ENCODE measurements around the gene ESYT1.

Gene ESYT1, protein sequence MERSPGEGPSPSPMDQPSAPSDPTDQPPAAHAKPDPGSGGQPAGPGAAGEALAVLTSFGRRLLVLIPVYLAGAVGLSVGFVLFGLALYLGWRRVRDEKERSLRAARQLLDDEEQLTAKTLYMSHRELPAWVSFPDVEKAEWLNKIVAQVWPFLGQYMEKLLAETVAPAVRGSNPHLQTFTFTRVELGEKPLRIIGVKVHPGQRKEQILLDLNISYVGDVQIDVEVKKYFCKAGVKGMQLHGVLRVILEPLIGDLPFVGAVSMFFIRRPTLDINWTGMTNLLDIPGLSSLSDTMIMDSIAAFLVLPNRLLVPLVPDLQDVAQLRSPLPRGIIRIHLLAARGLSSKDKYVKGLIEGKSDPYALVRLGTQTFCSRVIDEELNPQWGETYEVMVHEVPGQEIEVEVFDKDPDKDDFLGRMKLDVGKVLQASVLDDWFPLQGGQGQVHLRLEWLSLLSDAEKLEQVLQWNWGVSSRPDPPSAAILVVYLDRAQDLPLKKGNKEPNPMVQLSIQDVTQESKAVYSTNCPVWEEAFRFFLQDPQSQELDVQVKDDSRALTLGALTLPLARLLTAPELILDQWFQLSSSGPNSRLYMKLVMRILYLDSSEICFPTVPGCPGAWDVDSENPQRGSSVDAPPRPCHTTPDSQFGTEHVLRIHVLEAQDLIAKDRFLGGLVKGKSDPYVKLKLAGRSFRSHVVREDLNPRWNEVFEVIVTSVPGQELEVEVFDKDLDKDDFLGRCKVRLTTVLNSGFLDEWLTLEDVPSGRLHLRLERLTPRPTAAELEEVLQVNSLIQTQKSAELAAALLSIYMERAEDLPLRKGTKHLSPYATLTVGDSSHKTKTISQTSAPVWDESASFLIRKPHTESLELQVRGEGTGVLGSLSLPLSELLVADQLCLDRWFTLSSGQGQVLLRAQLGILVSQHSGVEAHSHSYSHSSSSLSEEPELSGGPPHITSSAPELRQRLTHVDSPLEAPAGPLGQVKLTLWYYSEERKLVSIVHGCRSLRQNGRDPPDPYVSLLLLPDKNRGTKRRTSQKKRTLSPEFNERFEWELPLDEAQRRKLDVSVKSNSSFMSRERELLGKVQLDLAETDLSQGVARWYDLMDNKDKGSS

DNA sequence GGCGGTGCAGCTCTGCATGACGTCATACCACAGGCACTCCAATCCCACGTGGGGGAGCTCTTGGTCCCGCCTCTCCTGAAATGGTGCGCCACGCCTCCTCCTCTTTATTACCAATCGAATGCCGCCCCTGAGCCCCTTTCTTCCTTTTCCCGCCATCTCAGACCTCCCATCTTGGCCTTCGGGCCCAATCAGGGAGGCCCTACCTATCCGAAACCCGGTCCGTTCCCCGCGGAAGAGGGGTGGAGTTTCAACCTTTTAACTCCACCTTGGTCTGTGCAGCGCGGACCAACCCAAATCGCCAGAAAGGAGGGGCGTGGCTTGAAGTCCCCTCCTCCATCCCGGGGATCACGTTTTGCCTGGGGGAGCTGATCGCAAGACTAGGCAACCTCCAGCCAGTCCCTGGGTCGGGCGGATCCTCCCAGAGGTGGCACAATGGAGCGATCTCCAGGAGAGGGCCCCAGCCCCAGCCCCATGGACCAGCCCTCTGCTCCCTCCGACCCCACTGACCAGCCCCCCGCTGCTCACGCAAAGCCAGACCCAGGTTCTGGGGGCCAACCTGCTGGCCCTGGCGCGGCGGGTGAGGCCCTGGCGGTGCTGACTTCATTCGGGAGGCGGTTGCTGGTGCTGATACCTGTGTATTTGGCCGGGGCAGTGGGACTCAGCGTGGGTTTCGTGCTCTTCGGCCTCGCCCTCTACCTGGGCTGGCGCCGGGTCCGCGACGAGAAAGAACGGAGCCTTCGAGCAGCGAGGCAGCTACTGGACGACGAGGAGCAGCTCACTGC is at the start of gene ESYT1:
Gene ESYT1, plus strand, starts transcription at position 380 of the 782 bp plus-strand sequence. Its CDS starts 53 bp downstream, at position 433.
- DNase-seq, result peak; percentile 100
- in situ Hi-C loops (cut with HindIII; ENCODE audit: low pct_ligation_motif_present, low pct_unique_long_range_greater_than_20kb, low sequenced_read_pairs), result no loop called here

DNA sequence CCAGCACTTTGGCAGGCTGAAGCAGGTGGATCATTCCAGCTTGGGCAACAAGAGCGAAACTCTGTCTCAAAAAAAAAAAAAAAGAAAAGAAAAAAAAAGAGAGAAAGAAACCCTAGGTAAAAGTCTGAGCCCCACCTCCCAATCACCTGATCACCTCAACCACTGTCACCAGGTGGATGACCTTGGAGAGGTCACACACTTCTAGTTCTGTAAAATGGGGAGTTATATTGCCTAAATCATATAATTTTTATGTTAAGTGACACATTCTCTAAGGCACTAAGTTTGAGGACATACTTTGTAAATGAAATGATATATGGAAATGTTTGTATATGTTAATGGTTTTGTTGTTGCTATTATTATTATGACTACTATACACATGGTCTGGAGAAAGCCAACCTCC is 49.6 kb upstream of the ESYT1 start:
- in situ Hi-C loops (cut with HindIII; ENCODE audit: low pct_ligation_motif_present, low pct_unique_long_range_greater_than_20kb, low sequenced_read_pairs), result no loop called here
- no peak for DNase-seq

DNA sequence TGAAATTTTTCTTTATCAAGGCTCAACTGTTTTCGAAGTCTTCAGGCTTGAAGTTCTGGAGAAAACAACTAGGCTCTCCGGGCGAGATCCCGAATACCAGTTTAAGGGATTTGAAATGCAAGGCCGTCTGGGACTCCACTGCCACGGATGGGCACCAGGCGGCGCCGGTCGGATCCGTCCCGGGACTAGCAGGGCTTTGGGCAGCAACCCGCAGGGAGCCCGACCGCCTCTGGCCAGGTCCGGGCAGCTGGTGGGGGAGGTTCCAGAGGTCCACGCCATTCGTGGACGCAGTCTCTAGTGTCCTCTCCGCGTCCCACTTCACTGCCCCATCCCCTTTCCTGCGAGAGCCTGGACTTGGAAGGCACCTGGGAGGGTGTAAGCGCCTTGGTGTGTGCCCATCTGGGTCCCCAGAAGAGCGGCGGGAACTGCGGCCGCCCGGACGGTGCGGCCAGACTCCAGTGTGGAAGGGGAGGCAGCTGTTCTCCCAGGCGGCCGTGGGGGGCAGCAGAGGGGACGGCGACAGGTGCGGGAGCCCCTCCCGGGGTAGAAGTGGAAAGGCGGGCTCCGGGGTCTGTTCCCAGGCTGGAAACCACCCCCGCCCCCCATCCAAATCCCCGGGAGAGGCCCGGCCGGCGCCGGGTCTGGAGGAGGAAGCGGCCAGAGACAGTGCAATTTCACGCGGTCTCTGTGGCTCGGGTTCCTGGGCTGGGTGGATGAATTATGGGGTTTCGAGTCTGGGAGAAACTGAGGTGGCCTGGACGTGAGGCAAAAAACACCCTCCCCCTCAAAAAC is 48.9 kb upstream of the ESYT1 start:
- peak; percentile 95 for DNase-seq

DNA sequence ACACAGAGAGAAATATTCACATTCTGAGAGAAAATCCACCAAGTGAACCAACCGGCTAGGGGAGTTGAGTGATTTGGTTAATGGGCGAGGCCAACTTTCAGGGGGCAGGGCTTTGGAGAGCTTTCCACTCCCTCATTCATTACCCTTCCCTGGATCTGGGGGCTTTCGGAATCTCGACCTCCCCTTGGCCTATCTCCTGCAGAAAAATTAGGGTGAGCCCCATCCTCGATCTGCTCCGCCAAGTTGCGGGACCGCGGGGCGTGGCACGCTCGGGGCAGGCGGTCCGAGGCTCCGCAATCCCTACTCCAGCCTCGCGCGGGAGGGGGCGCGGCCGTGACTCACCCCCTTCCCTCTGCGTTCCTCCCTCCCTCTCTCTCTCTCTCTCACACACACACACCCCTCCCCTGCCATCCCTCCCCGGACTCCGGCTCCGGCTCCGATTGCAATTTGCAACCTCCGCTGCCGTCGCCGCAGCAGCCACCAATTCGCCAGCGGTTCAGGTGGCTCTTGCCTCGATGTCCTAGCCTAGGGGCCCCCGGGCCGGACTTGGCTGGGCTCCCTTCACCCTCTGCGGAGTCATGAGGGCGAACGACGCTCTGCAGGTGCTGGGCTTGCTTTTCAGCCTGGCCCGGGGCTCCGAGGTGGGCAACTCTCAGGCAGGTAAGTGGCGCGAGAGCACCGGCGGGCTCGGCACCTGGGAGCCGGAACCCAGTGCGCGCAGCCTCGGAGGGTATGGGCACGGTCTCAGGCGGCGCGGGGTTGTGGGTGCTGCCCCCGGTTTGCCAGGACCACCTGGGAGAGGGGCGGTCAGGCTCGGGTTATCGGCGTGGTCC is 48.1 kb upstream of the ESYT1 start, which contains the start of gene ERBB3:
Gene ERBB3, plus strand, starts transcription at position 443 of the 833 bp plus-strand sequence. Its CDS starts 136 bp downstream, at position 579.
- peak; percentile 91 for DNase-seq
- in situ Hi-C loops (cut with HindIII; ENCODE audit: low pct_ligation_motif_present, low pct_unique_long_range_greater_than_20kb, low sequenced_read_pairs), result no loop called here

More for the DNA sequence above, 48.9 kb upstream of the ESYT1 start:
- in situ Hi-C loops (cut with HindIII; ENCODE audit: low pct_ligation_motif_present, low pct_unique_long_range_greater_than_20kb, low sequenced_read_pairs), result no loop called here

DNA sequence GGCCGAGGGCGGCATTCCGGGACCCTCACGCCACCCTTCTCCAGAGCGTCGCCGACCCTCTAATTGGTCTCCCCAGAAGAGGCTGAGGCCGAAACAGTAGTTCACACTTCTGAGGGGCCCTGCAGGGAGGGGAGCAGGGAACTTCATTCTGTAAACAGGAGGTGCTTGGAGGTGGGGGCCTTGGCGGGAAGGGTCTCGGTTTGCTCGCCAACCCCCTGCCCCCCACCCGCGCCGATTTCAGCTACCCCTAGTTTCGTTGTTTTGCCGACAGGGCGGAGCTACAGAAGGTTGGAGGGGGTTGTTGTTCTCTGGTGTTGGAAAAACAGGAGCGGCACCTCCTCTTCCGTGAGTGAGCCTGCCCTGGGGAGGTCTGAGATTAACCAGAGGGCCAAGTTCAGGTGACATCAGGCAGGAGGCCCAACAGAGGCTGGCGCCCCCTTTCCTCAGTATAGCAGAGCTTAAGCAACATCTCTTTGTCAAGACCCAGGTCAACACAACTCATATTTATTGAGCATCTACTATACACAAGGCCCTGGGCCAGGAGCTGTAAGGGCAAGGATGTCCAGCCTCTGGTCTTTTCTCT is 47.4 kb upstream of the ESYT1 start:
- in situ Hi-C loops (cut with HindIII; ENCODE audit: low pct_ligation_motif_present, low pct_unique_long_range_greater_than_20kb, low sequenced_read_pairs), result no loop called here
- peak; percentile 28 for DNase-seq

DNA sequence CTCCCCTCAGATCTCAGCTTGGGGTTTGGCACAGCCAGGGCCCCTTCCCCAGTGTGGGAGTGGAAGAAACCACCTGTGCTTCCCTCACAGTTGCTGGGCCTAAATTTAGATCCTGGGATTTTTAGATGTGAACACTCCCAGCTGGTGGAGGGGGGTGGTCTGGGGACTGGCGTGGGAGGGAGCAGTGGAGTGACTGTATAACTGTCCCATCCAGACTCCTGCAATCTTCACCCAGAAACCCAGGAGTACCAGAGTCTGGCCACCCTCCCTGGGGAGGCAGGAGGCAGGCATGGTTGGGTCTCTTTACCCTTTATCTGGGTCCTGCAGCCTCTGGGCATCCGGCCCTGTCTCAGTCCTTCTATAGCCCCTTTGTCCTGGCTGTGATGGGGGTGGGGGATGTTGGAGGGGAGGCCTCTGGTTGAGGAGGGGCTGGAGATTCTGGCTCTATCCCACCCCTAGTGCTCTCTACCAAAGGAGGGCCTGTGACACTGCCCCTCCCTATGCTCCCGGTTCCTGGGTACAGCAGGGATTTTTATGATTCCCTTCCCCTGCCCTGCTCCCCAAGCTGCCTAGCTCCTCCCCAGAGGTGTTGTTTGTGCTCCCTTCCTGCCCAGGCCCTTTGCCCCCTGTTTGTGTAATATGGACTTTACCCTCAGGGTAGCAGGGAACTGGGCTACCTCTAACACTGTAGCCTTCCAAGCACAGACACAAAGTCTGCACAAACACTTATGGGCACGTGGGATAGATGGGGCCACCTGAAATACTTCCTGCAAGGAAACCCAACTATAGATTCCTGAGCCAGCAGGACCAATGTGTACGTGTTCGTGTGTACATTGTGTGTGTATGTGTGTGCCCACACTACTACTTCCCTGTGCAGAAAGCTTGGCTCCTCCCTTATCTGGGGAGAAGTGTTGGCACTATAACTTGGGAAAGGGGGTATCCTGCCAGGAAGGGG is 46.4 kb upstream of the ESYT1 start:
- no peak for DNase-seq
- in situ Hi-C loops (cut with HindIII; ENCODE audit: low pct_ligation_motif_present, low pct_unique_long_range_greater_than_20kb, low sequenced_read_pairs), result no loop called here

DNA sequence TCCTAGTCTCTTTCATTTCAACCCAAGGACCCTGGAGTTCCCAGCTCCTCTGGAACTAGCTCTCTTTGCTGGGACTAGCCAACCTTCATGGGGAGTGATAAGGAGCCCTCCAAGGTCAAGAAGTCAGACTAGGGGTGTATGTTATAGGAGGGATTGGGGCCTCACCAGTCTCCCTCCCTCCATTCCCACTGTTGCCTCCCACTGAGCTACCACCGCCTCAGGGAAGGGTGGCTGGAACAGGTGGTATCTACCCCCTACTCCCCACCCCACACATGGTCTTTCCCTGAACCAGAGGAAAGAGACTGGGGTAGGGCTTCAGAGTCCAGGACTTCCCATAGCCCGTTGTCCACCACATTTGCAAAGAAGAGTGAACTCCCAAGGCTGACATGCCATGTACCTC is 45.7 kb upstream of the ESYT1 start:
- in situ Hi-C loops (cut with HindIII; ENCODE audit: low pct_ligation_motif_present, low pct_unique_long_range_greater_than_20kb, low sequenced_read_pairs), result no loop called here
- DNase-seq, result no peak

DNA sequence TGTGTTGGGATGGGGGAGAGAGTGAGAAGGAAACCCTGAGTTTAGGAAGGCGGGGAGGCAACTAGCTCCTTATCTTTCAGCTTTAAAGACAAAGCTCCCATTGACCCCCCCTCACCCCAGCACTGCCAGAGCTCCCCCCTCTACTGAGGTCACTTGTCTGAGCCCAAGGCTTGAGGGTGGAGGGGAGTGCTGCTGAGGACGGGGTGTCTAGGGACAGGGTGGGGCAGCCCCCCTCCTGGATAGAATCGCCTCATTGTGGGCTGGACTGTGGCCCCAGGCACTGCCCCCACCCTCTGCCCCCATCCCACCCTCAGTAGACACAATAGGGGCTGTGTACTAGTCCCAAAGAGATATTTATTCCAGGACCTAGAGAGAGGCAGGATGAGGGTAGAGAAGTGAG is 45.1 kb upstream of the ESYT1 start:
- in situ Hi-C loops (cut with HindIII; ENCODE audit: low pct_ligation_motif_present, low pct_unique_long_range_greater_than_20kb, low sequenced_read_pairs), result no loop called here
- no peak for DNase-seq

DNA sequence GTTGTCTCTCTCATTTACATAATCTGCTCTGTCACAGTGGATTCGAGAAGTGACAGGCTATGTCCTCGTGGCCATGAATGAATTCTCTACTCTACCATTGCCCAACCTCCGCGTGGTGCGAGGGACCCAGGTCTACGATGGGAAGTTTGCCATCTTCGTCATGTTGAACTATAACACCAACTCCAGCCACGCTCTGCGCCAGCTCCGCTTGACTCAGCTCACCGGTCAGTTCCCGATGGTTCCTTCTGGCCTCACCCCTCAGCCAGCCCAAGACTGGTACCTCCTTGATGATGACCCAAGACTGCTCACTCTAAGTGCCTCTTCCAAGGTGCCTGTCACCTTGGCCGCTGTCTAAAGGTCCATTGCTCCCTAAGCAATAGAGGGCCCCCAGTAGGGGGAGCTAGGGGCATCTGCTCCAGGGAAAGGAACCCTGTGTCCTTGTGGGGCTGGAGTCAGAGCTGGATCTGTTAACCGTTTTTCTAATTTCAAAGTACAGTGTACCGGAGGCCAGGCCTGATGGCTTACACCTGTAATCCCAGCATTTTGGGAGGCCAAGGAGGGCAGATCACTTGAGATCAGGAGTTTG is 43.0 kb upstream of the ESYT1 start:
- DNase-seq, result peak; percentile 54
- in situ Hi-C loops (cut with HindIII; ENCODE audit: low pct_ligation_motif_present, low pct_unique_long_range_greater_than_20kb, low sequenced_read_pairs), result no loop called here

DNA sequence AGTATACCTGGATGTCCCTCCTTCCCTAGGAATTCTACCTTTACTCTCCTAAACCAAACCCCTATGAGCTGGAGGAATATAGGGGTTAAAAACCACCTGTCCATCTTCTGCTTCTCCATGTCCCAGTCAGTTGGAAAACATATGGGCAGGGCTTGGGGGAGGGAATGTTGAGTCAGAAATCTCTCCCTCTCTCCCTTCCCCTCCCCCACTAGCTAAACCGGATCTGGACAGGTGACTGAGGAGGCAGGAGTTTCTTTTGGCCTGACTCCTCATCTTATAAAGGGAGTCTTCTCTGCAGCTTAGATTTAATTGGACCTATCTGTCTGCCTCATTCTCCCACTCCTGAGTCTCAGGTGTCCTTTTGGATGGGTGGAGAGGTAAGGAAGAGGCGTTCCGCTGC is 42.0 kb upstream of the ESYT1 start:
- DNase-seq, result no peak
- in situ Hi-C loops (cut with HindIII; ENCODE audit: low pct_ligation_motif_present, low pct_unique_long_range_greater_than_20kb, low sequenced_read_pairs), result no loop called here

DNA sequence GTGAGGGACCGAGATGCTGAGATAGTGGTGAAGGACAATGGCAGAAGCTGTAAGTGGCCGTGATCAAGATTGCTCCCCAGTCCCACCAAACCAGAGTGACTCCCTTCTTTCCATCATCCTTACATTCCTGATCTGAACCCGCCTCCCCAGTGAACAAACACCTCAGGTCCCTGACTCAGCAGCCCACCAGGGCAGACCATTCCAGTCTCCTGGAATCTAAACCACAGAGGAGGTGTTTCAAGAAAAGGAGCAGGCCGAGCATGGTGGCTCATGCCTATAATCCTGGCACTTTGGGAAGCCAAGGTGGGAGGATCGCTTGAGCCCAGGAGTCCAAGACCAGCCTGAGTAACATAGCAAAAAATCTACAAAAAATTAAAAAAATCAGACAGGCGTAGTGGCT is 41.5 kb upstream of the ESYT1 start:
- no peak for DNase-seq
- in situ Hi-C loops (cut with HindIII; ENCODE audit: low pct_ligation_motif_present, low pct_unique_long_range_greater_than_20kb, low sequenced_read_pairs), result no loop called here

DNA sequence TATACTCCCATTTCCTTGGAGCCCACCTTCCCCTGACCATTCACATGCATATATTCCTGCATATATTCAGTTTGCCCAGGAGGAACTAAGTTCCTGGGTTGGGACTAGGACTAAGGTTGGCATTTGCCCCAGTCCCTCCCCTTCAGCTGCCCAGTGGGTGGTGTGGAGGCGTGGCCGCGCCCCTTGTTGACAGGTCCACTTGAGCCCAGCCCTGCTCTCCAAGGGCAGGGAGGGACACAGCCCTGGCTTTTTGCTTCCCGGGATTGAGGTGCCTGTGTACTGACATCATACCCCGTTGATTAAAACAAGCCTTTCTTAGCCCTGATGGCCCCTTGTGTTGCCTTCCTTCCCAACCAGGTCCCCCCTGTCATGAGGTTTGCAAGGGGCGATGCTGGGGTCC is 40.8 kb upstream of the ESYT1 start:
- no peak for DNase-seq
- in situ Hi-C loops (cut with HindIII; ENCODE audit: low pct_ligation_motif_present, low pct_unique_long_range_greater_than_20kb, low sequenced_read_pairs), result no loop called here

DNA sequence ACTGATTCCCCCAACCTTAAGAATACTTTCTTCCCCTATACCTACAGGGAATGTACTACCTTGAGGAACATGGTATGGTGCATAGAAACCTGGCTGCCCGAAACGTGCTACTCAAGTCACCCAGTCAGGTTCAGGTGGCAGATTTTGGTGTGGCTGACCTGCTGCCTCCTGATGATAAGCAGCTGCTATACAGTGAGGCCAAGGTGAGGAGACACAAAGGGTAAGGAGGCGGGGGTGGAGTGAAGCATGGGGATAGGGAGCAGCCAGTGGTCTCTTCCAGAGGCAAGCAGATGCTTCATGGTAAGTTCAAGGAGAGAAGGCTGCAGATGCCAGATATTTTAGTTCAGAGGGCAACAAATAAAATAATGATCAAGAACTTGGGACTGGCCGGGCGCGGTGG is 30.3 kb upstream of the ESYT1 start:
- in situ Hi-C loops (cut with HindIII; ENCODE audit: low pct_ligation_motif_present, low pct_unique_long_range_greater_than_20kb, low sequenced_read_pairs), result no loop called here
- no peak for DNase-seq

DNA sequence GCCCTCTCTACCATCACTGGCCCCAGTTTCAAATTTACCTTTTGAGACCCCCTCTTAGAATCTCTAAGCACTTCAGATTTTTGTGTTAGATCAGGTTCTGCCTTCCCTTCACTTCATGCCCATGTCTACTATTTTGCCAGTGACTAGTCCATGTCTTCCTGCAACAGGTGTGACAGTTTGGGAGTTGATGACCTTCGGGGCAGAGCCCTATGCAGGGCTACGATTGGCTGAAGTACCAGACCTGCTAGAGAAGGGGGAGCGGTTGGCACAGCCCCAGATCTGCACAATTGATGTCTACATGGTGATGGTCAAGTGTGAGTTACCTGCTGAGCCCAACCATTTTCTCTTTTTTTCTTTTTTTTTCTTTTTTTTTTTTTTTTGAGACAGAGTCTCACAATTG is 29.5 kb upstream of the ESYT1 start:
- in situ Hi-C loops (cut with HindIII; ENCODE audit: low pct_ligation_motif_present, low pct_unique_long_range_greater_than_20kb, low sequenced_read_pairs), result no loop called here
- DNase-seq, result no peak

DNA sequence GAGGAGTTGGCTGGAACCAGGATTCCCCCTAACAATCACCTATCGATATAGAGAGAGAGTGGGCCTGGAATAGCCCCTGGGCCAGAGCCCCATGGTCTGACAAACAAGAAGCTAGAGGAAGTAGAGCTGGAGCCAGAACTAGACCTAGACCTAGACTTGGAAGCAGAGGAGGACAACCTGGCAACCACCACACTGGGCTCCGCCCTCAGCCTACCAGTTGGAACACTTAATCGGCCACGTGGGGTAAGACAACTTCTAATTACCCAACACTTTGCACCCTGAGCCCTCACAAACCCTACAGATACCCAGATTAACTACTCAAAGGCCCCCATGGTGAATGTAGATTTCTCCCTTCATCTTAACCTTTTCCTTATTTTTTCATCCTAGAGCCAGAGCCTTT is 28.3 kb upstream of the ESYT1 start:
- no peak for DNase-seq
- in situ Hi-C loops (cut with HindIII; ENCODE audit: low pct_ligation_motif_present, low pct_unique_long_range_greater_than_20kb, low sequenced_read_pairs), result no loop called here

All from ACHN (cell line).